Measurements from ENCODE around the gene CLCN7.

The CLCN7 gene

DNA sequence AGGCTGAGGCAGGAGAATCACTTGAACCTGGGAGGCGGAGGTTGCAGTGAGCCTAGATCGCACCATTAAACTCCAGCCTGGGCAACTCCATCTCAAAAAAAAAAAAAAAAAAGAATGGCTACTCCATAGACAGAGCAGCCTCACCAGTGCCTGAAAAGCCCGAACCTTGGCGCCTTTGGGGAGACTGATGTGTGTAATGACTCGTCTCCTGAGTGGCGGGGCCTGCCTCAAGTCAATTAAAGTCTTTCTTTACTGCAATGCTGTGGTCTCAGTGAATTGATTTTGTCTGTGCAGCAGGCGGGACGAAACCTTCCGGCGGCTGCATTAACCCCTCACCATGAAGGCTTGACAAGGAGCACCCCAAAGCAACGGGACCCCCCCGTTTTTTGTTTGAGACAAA, 50.8 kb downstream of the CLCN7 start:
- Mint-ChIP-seq H3K4me1 (peaks cover 35% of the 10 kb centered on the region), H3K27me3 (ENCODE audit: low read depth, poor library complexity) (no peaks in the 10 kb centered on the region), H3K27ac (no peak overlapping the region), H3K9me3 (peaks cover 15% of the 10 kb centered on the region), H3K36me3 (ENCODE audit: low read depth) (peaks cover 5% of the 10 kb centered on the region), H3K4me3 (no peak overlapping the region)
- DNase-seq = no peak
- TF ChIP-seq, protein P1, sequence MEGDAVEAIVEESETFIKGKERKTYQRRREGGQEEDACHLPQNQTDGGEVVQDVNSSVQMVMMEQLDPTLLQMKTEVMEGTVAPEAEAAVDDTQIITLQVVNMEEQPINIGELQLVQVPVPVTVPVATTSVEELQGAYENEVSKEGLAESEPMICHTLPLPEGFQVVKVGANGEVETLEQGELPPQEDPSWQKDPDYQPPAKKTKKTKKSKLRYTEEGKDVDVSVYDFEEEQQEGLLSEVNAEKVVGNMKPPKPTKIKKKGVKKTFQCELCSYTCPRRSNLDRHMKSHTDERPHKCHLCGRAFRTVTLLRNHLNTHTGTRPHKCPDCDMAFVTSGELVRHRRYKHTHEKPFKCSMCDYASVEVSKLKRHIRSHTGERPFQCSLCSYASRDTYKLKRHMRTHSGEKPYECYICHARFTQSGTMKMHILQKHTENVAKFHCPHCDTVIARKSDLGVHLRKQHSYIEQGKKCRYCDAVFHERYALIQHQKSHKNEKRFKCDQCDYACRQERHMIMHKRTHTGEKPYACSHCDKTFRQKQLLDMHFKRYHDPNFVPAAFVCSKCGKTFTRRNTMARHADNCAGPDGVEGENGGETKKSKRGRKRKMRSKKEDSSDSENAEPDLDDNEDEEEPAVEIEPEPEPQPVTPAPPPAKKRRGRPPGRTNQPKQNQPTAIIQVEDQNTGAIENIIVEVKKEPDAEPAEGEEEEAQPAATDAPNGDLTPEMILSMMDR (IDR thresholded peaks at IDR 0.05) = no peak

DNA sequence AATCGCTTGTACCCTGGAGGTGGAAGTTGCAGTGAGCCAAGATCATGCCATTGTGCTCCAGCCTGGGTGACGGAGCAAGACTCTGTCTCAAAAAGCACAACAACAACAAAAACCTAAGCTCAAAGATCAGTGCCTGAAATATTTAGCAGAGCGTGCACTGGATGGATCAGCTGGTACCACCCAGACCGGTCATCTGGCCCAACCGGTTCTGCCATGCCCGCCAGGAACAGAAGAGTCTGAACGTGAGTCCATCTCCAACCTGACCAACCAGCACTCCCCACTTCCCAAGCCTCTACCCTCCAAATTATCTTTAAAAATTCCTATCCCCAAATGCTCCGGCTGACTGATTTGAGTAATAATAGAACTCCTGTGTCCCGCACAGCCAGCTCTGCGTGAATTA, 52.8 kb downstream of the CLCN7 start:
- no peak overlapping the region for H3K27ac Mint-ChIP-seq
- no peaks in the 10 kb centered on the region for H3K27me3 Mint-ChIP-seq (ENCODE audit: low read depth, poor library complexity)
- DNase-seq = no peak
- H3K36me3 Mint-ChIP-seq (ENCODE audit: low read depth) = peaks cover 5% of the 10 kb centered on the region
- TF ChIP-seq, protein P1 (IDR thresholded peaks at IDR 0.05) = no peak
- H3K4me1 Mint-ChIP-seq = peaks cover 43% of the 10 kb centered on the region
- H3K4me3 Mint-ChIP-seq = peak overlapping the region; percentile 64
- H3K9me3 Mint-ChIP-seq = peaks cover 15% of the 10 kb centered on the region

DNA sequence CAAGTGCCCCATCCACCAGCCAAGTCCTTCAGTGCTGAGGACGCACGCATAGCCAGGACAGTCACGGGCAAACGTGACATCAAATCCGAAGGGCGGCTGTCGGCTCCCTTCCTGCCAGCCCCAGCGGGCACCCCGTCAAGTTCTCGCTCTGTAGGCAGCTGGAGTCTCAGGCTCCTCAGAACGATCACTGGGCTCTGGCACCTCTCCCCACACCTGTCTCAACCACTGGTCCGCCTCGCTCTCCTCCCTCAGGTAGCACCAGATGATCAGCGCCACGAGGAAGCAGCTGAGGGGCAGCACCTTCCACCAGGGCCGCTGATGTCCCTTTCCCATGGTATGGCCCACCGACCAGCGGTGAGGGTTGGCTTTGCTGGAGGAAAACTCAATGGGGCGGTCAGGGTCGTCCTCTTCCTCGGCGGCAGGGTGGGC, 54.7 kb downstream of the CLCN7 start:
- no peaks in the 10 kb centered on the region for H3K27me3 Mint-ChIP-seq (ENCODE audit: low read depth, poor library complexity)
- DNase-seq = no peak
- peak overlapping the region; percentile 84 for H3K27ac Mint-ChIP-seq
- peaks cover 15% of the 10 kb centered on the region for H3K9me3 Mint-ChIP-seq
- peak overlapping the region; percentile 94 for H3K4me3 Mint-ChIP-seq
- peaks cover 43% of the 10 kb centered on the region for H3K4me1 Mint-ChIP-seq
- TF ChIP-seq, protein P1 (IDR thresholded peaks at IDR 0.05) = no peak
- H3K36me3 Mint-ChIP-seq (ENCODE audit: low read depth) = peaks cover 5% of the 10 kb centered on the region

DNA sequence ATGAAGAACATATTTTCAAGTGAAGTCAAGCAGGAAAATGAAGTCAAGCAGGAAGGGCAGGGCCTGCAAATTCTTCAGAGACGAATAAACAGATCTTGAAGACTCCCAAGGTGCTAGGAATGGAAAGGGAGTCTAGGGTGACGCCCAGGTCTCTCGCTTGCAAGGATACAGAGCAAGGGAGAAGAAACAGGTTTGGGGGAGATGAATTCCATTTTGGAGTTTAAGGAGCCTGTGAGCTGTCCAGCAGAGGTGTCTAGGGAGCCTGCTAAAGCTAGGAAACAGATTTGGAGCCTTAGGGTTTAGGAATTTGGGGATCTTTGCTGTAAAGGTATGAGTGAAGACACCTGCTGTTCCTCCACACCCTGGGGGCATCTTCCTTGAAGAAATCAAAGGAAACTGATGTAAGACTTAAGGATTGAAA, 58.3 kb downstream of the CLCN7 start:
- TF ChIP-seq, protein P1 (IDR thresholded peaks at IDR 0.05) = no peak
- peak overlapping the region; percentile 44 for H3K4me3 Mint-ChIP-seq
- H3K27ac Mint-ChIP-seq = peak overlapping the region; percentile 74
- H3K4me1 Mint-ChIP-seq = peaks cover 39% of the 10 kb centered on the region
- peaks cover 6% of the 10 kb centered on the region for H3K36me3 Mint-ChIP-seq (ENCODE audit: low read depth)
- no peaks in the 10 kb centered on the region for H3K9me3 Mint-ChIP-seq
- peaks cover 11% of the 10 kb centered on the region for H3K27me3 Mint-ChIP-seq (ENCODE audit: low read depth, poor library complexity)
- no peak for DNase-seq

DNA sequence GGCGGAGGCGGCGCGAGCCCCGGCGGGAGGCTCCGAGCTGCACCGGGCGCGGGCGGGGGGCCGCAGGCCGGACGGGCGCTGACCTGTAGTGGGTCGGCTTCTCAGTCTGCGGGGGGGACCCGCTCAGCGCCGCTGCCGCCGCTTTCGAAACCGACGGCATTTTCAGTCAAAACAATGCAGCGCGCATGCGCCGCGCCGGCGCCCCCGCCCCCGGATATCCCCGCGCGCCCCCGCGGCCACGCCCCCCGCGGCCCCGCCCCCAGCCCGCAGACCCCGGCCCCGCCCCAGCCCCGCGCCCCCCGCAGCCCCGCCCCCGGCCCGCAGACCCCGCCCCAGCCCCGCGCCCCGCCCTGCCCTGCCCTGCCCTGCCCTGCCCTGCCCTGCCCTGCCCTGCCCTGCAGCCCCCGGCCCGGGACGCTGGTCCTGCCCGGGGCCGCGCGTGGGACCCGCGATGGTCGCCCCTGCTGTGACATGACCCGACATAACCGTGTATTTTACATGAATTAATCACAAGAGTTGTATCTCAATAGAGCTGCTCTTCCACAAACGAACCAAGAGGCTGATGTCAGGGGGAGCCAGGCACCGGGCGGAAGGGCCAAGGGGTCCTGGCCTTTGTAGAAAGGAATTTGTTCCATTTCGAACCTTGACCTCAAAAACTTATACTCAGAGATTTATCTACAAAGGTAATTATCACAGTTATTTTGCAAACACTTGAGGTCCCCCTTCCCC, 60.1 kb downstream of the CLCN7 start, which contains the start of gene UNKL:
Gene UNKL, minus strand, starts transcription at position 173 of the 729 bp plus-strand sequence. Its CDS starts 13 bp downstream, at position 160.
- peaks cover 26% of the 10 kb centered on the region for H3K4me1 Mint-ChIP-seq
- H3K36me3 Mint-ChIP-seq (ENCODE audit: low read depth) = peaks cover 12% of the 10 kb centered on the region
- no peak within 1 kb of the TSS for H3K27ac Mint-ChIP-seq
- peaks cover 12% of the 10 kb centered on the region for H3K27me3 Mint-ChIP-seq (ENCODE audit: low read depth, poor library complexity)
- peak; percentile 91 for DNase-seq
- no peaks in the 10 kb centered on the region for H3K9me3 Mint-ChIP-seq
- TF ChIP-seq, protein P1 (IDR thresholded peaks at IDR 0.05) = no peak
- peak within 1 kb of the TSS; percentile 82 for H3K4me3 Mint-ChIP-seq
